Epithelial cell of esophagus (primary cell): ENCODE data around the gene LGI4.
"Not testable (repeated sequence)": the region's sequence is repeated elsewhere in the genome, so short reads cannot be mapped to it uniquely, and the experiment has no call there.

Experiments
- DNase-seq: peaks from one replicate; pipeline ENCODE4 v3.0.0; 2010; ENCODE audit warnings: low read depth
- H3K4me3 ChIP-seq: 2 replicates; pipeline ENCODE4 v1.5.1; 2011; ENCODE audit warnings: mild to moderate bottlenecking, low read length, control low read depth
- TF ChIP-seq, protein P1 (sequence below): IDR thresholded peaks from 2 replicates; pipeline ENCODE4 v1.5.1; 2011; ENCODE audit warnings: low read depth, mild to moderate bottlenecking, low read length, control low read depth, inconsistent platforms; ENCODE audit not compliant: insufficient read depth; ENCODE audit errors: missing control alignments

LGI4 gene

DNA sequence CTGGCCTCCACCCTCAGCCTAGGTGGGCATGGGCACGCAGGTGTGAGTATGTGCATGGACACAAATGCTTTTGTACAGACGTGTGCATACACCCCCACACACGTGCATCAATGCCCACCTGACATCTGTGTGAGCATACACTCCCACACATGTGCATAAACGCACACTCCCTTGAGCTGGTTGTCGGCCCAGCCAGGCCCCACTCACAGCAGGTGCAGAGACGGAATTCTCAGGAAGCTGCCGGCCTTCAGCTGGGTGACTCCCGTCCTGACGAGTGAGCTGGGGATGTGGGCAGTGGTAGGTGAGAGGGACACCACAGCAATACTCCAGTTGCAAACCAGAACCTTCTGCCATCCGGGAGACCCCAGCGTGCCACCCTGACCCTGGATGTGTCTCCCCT lies 1.0 kb downstream of the LGI4 start:
- H3K4me3 ChIP-seq = no peak overlapping the region
- TF ChIP-seq, protein P1, sequence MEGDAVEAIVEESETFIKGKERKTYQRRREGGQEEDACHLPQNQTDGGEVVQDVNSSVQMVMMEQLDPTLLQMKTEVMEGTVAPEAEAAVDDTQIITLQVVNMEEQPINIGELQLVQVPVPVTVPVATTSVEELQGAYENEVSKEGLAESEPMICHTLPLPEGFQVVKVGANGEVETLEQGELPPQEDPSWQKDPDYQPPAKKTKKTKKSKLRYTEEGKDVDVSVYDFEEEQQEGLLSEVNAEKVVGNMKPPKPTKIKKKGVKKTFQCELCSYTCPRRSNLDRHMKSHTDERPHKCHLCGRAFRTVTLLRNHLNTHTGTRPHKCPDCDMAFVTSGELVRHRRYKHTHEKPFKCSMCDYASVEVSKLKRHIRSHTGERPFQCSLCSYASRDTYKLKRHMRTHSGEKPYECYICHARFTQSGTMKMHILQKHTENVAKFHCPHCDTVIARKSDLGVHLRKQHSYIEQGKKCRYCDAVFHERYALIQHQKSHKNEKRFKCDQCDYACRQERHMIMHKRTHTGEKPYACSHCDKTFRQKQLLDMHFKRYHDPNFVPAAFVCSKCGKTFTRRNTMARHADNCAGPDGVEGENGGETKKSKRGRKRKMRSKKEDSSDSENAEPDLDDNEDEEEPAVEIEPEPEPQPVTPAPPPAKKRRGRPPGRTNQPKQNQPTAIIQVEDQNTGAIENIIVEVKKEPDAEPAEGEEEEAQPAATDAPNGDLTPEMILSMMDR = no peak
- DNase-seq = no peak

DNA sequence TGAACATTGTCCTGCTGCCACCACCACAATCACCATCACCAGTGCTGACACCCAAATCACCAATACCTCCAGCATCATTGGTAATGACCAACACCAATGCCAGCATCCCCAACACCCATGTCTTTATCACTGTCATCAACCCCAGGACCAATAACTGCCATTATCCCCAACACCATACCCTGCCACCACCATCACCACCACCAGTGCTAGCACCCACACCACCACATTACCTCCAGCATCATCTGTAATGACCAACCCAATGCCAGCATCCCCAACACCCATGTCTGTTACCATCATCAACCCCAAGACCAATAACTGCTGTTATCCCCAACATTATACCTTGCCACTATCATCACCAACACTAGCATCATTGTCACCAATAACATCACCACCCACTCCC lies 2.6 kb downstream of the LGI4 start:
- TF ChIP-seq, protein P1 = no peak
- H3K4me3 ChIP-seq = no peak overlapping the region
- DNase-seq = no peak

DNA sequence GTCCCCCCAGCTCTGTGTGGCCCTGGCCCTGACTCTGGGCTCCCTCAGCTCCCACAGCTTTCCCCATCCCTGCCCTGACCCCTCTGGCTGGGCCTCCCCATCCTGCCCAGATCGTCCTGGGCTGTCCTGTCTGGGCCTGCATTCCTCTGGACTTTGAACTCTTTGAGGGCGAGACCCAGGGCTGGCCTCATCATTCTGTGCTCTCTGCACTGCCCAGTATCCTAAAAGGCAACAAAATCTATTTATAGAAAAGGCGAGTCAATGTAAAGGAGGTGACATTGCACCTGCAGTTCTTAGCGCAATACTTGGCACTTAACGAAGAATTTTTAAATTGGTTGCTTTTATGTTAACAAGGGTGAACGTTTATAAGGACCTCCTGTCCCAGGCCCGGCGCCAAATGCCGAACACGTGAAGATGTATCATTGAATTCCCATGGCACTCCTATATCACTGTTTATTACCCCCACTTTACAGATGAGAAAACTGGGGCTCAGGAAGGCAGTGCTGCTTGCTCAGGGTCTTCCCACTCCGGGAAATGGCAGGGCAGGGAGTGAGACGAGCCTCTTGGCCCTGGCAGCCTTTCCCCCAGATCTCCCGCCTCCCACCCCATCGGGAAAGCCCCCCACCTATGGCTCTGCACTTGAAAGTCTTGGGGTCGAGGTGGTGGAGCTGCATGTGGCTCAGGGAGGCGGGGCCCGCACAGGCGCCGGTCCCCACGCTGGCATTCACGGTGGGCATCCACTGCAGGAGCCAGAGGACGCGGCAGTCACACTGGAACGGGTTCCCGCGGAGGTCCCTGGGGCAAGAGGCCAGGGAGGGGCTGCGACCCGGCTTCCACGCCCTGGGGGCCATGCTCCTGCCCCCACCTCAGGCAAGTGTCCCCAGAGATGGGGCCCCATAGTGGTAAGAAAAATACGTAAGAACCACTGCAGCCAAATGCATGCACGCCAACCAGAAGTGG lies 3.8 kb downstream of the LGI4 start:
- TF ChIP-seq, protein P1 = no peak
- H3K4me3 ChIP-seq = no peak overlapping the region
- no peak for DNase-seq

DNA sequence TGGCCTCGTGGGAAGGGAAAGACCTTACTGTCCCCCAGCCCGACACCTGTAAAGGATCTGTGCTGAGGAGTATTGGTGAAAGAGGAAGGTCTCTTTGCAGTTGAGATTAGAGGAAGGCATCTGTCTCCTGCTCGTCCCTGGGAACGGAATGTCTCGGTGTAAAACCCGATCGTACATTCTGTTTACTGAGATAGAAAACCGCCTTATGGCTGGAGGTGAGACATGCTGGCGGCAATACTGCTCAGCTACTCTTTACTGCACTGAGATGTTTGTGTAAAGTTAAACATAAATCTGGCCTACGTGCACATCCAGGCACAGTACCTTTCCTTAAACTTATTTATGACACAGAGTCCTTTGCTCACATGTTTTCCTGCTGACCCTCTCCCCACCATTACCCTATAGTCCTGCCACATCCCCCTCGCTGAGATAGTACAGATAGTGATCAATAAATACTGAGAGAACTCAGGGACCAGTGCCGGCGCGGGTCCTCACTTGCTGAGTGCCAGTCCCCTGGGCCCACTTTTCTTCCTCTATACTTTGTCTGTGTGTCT lies 5.1 kb downstream of the LGI4 start:
- DNase-seq, H3K4me3 ChIP-seq: not testable (repeated sequence)

DNA sequence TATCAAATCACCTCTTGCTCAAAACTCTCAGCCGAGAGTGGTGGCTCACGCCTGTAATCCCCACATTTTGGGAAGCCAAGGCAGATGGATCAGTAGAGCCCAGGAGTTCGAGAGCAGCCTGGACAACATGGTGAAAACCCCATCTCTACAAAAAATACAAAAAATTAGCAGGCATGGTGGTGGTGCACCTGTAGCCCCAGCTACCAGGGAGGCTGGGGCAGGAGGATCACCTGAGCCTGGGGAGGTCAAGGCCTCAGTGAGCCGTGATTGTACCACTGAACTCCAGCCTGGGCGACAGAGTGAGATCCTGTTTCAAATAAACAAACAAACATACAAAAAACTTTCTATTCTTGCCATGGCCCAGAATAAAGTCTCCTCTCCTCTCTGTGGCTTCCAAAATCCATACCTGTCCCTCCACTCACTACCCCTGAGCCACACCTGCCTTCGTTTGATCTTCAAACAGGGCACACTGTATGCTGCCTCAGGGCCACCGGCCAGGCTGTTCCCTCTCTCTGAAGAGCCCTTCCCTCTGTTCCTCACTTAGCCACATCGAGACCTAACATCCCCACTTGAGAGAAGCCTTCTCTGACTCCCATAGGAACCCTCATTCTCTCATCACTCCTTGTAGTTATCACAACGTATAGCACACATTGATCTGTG lies 6.3 kb downstream of the LGI4 start:
- no peak for DNase-seq
- TF ChIP-seq, protein P1 = no peak
- H3K4me3 ChIP-seq = no peak overlapping the region

DNA sequence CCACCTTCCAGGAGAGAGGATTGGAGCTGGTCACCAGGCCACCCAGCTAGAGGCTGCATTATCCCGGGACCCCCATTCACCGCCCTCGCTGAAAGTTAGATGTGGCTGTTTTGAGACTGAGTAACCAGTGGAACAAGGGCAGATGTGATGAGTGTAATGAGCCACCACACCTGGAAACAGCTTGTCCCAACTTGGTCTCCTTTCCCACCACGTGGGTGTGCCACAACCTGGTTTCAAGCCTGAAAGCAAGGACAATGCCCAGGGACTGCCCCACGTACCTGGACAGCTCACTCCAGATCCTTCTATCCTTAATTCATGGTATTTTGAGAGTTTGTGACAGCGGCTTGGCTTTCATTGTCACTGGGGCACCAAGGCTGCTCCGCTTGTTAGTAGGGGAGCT lies 7.0 kb downstream of the LGI4 start:
- TF ChIP-seq, protein P1 = no peak
- DNase-seq = peak; percentile 80
- H3K4me3 ChIP-seq = no peak overlapping the region

DNA sequence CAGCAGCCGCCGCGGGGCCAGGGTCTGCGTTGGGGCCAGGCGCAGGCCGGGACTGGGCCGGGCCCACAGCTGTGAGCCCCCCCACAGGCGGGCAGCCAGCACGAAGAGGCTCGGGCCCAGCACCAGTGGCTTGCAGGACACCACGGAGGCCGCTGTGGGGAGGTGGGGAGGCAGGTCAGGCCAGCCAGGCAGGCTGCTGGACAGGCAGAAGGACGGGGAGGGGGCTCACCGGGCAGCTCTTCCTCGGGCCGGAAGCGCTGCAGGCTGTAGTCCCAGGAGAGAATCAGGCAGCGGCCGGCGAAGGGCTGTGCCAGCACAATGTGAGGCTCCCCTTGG lies 8.3 kb downstream of the LGI4 start:
- TF ChIP-seq, protein P1 = no peak
- DNase-seq = no peak
- no peak overlapping the region for H3K4me3 ChIP-seq
